Measurements from ENCODE around the gene GRM7.

Gene GRM7

DNA sequence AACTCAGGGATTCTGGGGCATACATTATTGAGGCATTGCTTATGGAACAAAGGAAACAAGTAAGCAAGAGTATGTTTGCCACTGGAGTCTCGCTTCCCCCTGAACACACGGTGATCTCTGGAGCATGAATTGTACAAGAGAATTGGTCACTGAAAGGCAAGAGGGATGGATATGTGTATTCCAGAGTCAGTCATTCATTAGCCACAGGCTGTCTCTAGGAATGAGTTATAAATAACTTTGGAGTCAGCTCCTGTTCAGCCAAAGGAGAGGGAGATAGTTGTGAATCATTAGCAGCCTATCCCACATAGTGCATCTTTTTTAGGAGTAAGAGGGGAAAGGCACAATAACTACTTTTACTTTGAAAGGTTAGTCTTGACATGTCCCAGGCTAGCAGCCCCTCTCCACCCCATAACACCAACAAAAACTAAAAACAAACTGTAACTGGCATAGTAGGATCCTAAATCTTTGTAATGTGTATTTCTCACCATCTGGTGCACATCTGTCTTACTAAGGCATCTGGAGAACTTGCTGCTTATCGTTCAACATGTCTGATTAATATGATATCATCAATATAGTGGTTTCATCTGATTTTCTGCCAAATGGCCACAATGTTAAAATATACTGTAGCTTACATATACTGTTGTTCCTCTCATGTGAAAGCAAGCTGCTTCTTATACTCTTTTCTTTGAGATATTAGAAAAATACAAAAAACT lies 462.2 kb downstream of the GRM7 start:
- DNase-seq, result no peak

DNA sequence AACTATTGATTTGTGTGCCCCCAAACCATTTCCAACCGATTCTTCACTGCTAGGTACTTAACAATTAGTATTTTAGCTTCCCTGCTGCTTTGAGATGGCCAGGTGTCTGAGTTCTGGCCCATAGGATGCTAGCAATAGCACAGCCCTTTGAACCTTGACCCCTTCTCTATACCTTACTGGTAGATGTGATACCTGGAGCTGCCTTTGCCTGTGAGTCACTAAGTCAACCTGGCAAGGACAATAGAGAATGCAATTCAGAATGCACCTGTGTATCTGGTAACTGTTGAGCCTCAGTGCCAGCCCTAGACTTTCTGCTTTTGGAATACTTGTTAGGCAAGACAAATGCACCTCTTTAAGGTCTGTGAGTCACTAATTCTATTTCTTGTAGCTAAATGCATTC lies 467.4 kb downstream of the GRM7 start:
- no peak for DNase-seq

DNA sequence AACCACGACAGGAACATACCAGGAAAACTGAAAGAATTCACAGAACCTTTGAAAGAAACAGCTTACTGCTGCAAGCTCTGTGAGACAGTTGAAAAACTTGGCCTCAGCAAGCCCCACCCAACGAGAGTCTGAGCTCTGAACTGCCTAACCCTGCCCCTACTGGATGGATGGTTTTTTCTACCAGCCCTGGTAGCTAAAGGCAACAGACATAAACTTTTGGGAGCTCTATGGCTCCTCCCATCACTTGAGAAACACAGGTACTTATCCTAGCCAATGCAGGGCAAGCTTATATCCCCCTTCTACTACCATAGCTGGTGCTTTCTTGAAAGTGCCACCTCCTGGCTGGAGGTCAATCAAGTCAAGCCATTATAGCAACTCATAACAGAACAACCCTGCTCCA lies 471.8 kb downstream of the GRM7 start:
- DNase-seq, result no peak

DNA sequence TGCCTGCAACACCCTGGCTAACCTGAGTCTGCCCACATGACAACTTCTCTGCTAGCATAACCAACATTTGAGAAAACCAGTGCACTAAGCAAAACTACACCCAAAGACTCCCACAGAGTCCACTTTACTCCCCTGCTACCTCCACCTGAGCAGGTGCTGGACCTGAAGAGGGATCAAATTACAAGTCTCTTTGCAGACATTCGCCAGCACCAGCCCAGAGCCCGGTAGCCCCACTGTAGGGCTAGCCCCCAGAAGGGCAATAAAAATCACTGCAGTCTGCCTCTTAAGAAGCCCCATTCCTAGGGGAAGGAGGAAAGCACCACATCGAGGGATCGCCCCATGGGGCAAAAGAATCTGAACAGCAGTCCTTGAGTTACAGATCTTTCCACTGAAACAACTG lies 472.2 kb downstream of the GRM7 start:
- DNase-seq, result no peak

DNA sequence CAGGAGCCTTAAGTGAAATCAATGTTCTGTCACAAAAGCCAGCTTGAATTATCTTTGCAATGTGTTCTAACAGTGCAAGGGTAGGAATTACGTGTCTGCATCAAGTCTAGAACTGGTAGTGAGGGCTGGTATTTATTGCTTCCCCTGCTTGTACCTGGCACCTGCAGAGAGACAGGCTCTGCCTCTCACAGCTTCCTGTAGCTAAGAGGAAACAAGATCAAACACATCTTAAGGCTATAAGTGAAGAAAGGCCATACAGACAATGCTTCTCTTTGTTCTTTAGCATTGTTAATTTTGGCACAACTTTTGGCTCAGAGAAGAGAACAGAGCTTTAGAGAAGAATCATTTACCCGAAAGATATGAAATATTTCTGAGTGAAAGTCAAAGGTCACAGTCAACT lies 479.9 kb downstream of the GRM7 start:
- DNase-seq, result no peak

DNA sequence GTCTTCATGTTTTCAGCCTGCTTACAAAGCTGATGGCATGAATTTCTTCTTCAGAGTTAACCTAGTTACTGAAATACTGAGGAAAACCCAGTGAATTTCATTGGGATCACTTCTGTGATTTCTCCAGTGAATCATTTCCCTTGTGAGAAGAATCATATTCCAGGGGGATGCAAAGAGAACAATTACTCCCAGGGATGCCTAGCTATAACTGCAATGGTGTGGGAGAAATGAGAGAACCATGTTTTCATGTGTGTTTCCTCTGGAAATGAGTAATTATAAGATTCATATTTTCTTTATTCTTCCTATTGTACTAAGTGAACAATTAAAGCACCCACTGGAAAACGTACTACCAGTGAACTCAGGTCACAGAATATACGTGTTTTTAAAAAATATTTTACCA lies 485.4 kb downstream of the GRM7 start:
- no peak for DNase-seq

DNA sequence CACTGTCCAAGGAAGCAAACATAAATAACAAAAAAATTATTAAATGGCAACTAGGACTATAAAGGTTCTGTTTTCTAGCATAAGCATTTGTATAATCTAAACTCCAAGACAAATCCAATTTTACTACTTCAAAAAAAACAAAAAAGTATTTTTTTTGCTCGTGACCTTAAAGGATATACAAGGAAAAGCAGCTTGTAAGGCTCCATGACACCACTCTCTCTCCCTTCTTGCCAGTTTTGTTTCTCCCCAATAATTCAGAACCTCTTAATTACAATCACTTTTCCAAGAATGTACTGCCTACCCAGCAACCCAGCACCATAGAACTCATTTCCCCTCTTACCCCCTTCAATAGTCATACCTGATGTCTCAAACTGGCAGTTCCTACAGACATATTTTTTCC lies 496.2 kb downstream of the GRM7 start:
- DNase-seq, result no peak

DNA sequence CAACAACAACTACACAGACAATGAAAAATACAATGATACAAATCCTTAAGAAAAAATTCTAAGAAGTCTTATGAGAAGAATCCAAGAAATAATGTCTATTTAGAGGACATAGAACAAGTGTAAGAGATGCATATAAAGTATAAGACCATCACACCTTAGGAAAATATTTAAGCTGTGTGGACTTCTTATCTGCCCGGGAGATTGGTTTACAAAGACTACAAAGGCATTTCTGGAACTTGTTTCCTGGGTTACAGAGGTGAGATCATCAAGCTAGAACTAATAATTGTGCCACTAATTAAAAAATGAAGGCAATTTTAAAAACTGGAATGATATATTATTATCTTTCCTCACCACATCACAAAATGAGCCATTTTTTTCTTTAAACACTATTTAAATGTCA lies 507.1 kb downstream of the GRM7 start:
- DNase-seq, result no peak

DNA sequence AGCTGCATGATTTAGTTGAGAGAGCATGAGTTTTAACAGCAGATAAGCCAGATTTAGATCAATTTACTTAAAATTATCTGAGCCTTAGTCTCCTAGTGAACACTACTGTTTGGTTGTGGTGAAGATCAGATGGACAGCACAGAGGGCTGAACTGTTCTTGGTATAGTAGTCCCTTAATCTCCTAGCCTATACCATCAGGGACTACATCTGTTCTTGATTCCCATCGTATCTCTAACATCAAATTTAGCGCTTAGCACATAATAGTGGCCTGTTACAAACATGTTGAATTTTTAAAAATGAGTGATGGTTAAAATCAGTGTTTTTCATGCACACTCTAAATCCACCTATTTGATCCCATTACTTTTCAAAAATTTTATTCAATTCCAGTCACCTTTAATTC lies 507.7 kb downstream of the GRM7 start:
- DNase-seq, result no peak

DNA sequence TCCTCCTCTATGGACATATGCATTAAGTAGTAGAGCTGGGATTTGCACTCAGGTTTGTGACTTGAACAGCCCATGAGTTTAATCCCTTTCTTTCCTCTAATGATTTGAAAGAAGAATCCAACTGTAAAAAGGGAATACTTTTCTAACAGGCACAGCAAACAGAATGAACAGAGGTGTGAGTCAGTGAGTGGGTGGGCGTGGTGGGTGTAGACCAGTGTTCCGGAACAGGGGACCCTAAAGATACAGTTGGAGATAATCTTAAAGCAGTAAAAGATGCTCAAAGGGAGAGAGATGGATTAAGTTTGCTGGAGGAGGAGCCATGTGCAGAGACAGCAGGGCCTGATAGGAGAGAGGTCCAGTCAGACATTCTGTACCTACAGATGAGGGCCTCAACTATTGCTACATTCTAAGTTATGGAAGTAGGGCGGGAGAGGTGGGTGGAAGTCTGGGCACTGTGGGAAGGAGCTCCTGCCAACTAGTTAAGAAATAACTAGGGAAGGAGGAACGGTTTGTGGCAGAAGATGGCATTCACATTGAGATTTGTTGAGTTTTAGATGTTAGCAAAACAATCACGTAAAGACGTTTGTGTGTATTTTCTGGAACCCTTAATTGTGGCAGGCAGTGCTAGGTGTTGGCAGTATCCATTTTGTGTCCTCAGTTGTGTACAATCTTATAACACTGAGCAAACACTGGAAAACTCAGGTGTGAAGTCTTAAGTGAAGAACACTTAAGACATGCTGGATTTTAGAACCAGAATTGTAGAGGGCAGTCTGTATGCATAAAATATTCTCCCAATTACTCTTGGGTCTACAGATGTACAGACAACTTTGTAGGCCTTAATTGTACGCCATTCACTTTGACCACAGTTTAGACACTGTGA lies 511.0 kb downstream of the GRM7 start:
- no peak for DNase-seq

DNA sequence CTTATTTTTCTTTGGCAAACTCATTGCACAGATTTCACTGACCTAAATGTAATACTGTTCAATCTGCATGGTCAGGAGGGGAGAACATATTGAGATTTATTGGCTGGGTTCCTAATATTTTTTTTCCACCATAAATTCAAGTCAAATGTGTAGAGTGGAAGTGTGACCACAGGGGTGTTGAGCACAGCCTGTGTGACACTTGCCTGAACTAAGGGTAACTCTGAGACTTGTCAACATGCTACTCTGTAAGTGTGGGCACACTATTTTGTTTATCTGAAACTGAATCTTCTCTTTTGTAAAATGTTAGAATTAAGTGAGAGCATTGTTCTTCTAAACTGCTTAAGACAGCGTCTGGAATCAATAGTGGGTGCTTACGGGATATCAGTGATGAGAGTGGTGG lies 516.2 kb downstream of the GRM7 start:
- no peak for DNase-seq

DNA sequence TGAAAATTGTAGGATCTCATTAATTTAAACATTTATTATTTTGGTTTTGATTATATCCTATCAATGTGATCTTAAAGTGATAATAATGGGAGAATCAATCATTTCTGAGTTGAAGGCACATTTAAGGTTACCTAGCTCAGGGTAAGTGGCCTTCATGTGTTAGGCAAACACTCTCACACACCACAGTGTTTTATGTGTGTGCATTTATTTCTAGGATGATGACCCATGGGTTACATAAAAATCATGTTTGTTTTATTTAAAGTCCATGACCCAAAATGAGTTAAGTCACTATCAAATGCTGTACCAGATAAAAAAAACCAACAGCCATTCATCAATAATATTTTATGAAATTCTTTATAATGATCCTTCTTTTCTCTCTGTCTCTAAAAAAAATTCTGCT lies 520.8 kb downstream of the GRM7 start:
- DNase-seq, result no peak

DNA sequence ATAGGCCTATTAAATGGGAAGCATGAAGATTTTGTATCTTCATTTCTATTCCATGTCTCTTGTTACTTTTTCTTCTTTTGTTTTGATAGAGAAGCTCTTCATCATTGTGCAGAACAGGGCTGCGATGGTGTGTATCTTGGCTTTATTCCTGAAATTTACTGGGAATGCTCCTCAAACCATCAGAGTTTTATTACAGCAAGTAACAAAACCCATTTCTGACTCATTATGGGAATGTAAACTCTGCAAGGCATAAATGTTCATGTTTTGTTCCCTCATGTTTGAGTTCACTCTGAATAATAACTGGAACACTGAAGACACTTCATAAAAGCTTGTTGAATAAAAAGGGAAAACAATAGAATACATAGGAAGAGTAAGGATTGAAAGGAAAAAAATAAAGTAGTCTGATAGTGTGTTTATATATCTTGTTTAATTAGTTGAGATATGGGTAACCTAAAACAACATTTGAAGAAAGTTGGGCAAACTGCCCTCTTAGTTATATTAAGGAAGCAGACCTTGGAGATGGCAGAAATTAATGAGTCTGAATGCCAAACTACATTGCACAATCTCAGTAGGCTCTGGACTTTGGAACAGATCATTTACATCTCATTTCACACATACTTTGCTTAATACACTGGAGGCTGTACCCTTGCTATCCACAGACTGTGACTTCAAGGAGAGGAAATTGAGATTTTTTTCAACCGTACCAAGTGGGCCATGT lies 521.5 kb downstream of the GRM7 start:
- no peak for DNase-seq

DNA sequence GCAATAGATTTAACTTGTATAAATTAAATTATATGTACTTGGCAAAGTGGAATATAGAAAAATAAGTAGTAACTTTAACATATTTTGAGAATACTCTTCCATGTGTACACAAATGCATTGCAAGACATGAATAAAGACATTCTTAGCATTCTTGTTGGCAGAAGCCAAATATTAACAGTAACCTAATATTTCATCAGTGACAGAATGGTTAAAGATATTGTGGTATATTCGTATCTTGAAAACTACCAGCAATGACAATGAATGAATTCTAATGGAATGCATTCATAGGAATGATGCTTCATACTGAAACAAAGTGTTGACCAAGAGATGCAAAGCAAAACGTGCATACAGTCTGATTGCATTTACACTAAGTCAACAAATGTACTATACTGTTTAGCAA lies 524.7 kb downstream of the GRM7 start:
- DNase-seq, result no peak

DNA sequence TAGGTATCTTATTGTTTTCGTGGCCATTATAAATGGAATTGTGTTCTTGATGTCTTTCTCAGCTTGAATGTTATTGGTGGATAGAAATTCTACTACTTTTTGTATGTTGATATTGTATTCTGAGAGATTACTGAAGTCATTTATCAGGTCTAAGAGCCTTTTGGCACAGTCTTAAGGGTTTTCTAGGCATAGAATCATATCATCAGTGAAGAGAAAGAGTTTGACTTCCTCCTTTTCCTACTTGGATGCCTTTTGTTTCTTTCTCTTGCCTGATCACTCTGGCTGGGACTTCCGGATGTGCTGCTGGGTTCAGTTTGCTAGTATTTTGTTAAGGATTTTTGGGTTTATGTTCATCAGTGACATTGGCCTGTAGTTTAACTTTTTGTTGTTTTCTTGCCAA lies 527.1 kb downstream of the GRM7 start:
- no peak for DNase-seq

DNA sequence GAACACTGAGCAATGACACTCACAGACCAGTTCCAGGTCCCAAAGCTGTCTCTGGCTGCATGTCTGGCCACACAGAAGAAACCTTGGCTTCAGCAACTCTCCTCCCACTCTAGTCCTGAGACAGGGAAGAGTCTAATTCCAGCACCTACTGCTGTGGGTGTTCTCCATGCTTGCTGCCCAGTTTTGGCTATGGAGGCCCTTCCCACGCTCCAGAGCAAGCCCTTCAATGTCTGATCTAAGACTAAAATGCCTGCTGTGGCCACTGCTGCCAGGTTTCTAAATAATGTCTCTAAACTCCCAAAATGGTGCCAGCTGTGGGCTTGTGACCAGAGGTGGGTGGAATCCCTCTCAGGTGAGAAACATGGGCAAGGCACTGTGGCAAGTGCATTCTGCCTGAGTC lies 531.3 kb downstream of the GRM7 start:
- DNase-seq, result no peak

DNA sequence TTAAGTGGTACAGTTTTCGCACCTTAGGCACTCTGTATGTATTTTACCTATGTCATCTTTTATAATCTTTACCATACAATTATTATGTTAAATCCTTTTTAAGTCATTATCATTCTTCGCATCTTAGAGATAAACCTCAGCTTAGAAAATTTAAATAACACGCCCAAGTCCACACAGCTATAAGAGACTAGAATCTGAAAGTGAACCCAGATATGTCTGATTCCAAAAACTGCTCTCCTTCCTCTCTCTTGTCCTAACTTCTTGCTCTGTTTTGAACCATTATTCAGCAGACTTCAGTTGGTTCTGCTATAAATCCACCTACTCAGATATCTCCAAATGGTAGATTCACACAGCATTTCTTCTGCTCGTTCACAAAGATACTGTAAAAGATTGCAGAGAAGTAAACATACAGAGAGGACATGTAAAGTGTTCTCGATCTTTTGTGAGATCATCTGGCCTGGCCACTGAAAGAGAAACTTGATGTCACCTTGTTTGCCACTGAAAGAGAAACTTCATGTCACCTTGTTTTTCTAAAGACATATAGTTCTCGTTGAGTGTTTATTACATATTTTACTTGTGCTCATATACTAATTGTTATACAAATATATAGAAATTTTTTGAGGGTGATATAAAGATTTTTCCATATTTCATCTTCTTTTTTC lies 533.2 kb downstream of the GRM7 start:
- no peak for DNase-seq

DNA sequence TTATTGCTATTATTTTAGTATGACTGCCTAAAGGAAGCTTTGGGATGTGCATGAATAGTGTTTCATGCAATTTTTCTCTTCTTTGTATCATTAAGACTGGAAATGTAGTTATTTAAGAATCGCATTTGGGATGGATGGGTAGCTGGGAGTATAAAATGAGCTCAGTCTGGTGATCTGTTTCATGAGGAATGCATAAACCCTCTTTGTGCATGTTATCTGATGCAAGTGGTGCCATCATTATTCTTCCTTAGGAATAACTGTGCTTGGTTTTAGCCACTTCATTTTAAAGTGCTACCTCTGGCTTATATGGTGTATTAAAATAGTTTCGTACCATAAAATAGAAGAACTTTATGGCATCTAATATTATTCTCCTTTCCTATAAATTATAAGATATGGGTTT lies 535.6 kb downstream of the GRM7 start:
- no peak for DNase-seq

DNA sequence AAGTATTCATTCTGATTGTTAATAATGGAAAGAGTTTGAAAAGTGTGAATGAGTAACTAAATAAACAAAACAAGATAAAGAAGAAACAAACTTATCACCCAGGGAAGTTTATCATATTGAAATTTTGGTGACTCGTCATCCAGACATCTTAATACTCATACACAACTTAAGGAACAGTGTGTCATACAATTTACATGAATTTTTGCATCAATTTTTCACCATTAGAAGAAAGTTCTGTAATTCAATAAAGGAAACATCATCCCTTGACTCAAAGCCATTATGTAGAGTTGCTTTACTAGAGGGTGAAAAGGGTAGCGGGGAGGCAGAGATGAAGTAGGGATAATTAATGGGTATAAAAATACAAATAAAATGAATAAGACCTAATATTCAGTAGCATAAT lies 536.2 kb downstream of the GRM7 start:
- DNase-seq, result no peak

DNA sequence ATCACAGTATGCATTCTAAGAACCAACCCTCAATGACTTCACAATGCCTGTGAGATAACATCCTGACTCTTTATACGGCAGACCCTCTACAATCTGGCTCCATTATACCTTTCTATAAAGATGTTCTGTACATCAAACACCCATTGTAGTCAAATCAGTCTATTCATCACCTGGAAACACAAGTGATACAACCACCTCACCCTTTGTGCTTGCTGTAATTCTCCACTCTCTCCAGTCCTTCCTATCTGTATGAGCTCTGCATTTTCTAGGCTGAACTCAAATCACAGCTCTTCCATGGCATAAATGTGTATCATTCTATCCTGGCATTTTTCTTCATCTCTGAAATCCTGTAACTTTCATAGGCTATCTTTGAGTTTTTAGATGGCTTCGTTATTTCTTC lies 539.4 kb downstream of the GRM7 start:
- DNase-seq, result no peak

DNA sequence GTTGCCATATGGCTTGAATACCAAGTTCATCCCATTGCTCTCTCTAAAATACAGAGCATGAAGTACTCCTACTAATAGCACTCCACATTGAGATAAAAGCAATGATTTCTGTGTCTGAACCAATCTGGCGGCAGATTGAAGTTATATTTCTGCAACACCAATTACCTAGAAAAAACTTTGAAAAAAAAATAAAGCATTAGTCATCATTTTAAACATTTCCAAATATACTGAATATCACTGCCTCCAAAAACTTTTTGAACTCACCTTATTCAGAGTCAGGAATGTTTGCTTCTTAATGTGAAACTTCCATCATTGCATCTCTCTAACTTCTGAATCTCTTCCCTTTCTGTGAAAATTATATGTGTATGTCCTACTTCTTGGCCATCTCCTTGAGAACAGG lies 540.5 kb downstream of the GRM7 start:
- no peak for DNase-seq

DNA sequence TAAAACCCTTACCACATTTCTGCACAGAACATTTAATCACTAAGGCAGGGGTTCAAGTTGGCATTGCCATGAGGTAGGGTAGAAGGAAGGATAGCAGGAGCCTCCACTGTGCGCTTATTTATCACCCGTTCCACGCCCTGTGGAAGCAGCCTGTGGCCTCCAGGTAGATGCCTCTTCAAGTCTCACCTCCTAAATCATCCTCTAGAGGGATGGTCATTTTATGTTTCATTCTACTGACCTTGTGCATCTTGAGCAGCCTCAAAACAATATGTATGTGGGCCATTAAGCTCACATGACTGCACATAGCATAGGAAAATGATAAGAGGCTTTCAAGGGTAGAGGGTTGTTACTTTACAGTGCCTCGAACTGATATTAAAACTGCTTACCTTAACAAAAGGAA lies 546.2 kb downstream of the GRM7 start:
- DNase-seq, result no peak

DNA sequence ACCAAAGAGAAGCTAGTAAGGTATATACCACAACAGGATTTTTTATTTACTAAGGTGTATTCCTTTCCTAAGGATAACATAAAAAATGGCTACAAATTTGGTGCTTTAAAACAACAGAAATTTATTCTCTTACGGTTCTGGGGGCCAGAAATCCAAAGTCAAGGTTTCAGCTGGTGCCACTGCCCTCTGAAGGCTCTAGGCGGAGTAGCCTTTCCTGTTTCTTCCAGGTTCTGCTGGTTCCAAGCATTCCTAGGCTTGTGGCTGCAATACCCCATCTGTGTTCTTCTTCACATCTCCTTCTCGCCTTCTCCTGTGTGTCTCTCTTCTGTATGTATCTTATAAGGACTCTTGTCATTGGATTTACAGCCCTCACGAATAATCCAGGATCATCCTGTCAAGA lies 549.9 kb downstream of the GRM7 start:
- no peak for DNase-seq

DNA sequence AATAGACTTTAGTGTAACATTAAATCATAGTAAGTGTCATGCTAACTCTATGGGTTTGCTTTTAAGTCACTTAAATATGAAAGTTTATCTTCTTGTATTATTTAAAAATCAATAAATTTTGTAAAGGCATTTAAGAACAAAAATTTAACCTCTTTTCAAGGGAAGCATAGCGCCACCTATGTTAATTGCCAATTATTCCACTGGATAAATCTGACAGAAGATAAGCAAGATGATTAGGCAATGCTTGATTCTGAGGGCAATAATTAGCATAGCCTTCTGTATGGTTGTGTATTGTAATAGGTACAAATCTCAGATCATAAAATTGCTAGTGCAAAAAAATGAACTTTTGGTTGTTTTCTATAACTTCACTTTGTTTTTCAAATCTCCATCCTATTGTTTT lies 560.1 kb downstream of the GRM7 start:
- no peak for DNase-seq
